NT2/D1 (cell line): ENCODE results near the gene INO80E.

ENCODE experiments used
- SUZ12 ChIP-seq: IDR thresholded peaks from 2 replicates; pipeline ENCODE4 v1.6.1; 2011; ENCODE audit not compliant: insufficient read length, insufficient read depth; ENCODE audit errors: extremely low read depth
- YY1 ChIP-seq: IDR thresholded peaks from 2 replicates; pipeline ENCODE4 v1.6.1; 2011; ENCODE audit not compliant: insufficient read length, insufficient read depth
- ZNF274 ChIP-seq: IDR thresholded peaks from 2 replicates; pipeline ENCODE4 v1.6.1; 2011; ENCODE audit warnings: mild to moderate bottlenecking, low read depth, low read length

DNA sequence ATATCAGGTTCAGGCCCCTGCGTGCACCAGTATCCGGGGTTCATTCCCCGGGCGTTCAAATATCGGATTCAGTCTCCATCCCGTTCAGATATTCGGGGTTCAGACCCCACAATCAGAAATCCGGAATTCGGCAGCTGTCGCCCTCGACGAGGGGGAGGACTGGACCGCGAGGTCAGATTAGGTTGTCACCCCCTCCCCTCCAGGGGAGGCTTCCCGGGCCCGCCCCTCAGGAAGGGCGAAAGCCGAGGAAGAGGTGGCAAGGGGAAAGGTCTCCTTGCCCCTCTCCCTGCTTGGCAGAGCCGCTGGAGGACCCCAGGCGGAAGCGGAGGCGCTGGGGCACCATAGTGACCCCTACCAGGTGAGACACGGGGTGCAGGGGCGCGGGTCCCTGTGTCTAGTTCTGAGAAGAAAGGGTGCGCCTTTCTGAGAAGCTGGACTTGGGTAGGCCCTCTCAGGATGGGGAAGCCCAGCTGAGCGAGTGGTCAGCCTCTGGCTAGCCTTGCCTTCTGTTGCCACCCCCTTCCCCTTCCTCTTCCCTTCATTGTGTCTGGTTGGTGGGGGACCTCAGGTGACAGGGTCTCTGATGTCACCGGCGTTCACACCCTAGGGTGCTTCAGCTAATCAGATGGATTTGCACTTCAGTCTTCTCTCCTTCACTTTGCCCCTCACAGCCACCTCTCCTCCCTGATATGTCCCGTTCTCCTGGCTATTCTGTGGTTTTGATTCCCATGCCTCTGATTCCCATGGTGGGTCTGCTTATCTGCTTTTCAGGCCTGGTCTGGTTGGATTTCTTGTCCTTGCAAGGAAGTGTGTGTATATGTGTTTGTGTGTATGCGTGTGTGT is 21.5 kb upstream of the INO80E start:
- TF ChIP-seq ZNF274 (no peak), YY1 (no peak), SUZ12 (no peak)
